RPMI7951 (cell line): ENCODE data around the gene OR51B4. TPM values are rescaled to one million over a fixed set of nuclear protein-coding genes. Genes with fewer than 3 reads are reported as not detected.
A peak's percentile ranks its signal among the peaks of the same experiment; 100 is the strongest.
"Not testable (repeated sequence)": the region's sequence is repeated elsewhere in the genome, so short reads cannot be mapped to it uniquely, and the experiment has no call there.

Experiments
- DNase-seq: peaks from one replicate; pipeline ENCODE4 v3.0.0-alpha.2; 2012; ENCODE audit warnings: low read depth
- total RNA-seq: library from RNA; depleted of rRNA; stranded (reverse); fragments of >200 nt; shearing (Covaris generic); gene quantifications from 2 replicates; pipeline ENCODE4 v1.2.3, GENCODE V29; 2014; rRNA removed

OR51B4 gene
- total RNA-seq, 1 experiment from 2014 or later = not detected

DNA sequence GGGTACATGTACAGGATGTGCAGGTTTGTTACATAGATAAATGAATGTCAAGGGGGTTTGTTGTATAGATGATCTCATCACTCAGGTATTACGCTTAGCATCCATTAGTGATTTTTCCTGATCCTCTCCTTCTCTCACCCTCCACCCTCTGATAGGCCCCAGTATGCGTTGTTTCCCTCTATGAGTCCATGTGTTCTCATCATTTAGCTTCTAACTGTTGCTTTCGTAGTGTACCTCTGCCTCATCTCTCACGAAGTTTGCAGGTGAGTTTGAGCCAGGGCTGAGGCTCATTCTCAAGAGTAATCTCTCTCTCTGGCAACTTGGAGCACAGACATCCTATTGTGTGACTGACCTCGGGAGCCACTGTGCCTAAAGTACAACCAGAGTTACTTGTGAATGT is 27.4 kb downstream of the OR51B4 start:
- no peak for DNase-seq

DNA sequence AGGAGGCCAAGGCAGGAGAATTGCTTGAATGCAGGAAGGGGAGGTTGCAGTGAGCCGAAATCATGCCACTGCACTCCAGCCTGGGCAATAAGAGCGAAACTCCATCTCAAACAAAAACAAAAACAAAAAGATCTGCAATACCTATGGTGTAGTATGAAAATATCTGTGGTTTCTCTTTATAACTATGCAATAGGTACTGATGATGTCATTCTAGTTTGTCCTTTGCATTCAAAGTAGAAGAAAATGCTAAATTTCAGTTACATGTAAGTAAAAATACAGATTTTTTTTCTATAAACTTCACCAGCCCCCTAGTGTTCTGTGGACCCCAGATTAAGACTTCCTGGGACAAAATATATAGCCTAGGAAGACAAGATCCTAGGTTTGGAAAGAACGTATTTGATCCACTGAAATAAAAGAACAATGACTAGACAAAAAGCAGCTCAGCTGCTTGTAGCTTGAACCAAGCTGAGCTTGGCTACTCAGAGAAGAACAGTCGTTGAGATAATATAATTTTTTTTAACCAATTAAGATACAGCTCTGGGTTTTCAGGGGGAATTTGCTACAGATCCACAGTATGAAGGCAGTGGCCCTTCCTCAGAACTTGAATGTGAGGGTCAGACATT is 29.2 kb downstream of the OR51B4 start:
- no peak for DNase-seq

DNA sequence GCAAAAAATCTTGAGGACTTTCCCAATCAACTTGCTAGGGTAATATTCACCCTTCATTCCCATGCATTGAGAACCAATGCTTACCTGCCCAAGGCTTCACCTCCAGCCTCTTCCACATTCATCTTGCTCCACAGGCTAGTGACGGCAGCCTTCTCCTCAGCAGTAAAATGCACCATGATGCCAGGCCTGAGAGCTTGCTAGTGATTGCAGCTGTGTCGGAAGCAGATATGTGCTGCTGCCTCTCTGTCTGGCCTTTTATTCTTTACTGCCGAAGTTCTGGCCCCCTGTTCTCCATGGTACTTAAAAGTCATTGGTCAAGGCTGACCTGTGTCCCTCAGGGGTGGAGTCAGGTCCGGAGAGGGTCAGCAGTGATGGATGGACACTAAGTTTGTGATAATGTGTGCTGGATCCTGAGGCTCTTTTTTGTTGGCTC is 32.0 kb downstream of the OR51B4 start, which contains the start of gene HBE1:
TSS of gene HBE1 (minus strand) at position 231 of the 433 bp plus-strand sequence. CDS start at position 176, 55 bp downstream.
- no peak for DNase-seq

DNA sequence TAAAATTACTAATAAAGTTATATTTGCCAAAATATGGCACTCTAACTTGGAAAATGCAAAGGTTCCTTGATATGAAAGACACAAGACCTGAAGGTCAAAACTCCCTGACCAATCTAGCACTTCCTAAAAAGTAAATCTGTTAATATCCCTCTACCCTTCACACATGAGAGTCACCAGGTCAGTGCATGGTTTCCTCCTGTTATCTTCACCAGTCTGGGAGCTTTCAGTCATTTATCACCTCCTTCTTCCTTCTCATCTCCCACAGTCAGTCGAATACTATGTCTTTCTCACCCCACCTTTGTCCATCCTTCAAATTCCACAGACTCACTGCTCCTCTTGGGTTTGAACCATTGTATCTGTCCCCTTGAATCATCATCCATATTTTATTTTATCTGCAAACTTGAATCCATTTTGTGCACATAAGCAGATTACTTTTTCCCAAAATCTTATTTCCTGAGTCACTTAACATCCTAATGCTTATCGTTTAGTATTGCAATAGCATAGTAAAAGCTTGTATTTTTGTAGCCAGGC is 34.6 kb downstream of the OR51B4 start:
- no peak for DNase-seq

DNA sequence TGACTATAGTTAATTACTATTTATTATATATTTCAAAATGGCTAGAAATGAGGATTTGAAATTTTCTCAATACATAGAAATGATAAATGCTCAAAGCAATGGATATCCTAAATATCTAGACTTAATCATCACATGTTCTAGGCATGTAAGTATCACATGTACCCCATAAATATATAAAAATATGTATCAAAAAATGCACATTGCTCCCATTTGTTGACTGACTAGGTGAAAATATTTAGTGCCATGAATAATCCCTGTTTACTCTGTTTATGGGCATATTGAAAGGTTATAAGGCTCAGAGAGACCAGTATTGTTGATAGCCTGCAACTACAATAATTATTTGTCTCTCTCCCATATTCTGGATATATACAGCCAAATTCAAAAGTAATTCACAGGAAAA is 35.1 kb downstream of the OR51B4 start:
- DNase-seq = no peak

DNA sequence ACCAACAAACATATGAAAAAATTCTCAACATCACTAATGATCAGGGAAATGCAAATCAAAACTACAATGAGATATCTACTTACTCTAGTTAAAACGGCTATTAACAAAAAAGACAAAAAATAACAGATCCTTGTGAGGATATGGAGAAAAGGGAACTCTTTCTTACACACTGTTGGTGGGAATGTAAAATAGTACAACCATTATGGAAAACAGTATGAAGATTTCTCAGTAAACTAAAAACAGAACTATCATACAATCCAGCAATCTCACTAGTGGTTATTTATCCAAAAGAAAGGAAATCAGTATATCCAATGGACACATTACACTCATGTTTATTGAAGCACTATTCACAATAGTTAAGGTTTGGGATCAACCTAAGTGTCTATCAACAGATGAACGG is 35.9 kb downstream of the OR51B4 start:
- DNase-seq = no peak

DNA sequence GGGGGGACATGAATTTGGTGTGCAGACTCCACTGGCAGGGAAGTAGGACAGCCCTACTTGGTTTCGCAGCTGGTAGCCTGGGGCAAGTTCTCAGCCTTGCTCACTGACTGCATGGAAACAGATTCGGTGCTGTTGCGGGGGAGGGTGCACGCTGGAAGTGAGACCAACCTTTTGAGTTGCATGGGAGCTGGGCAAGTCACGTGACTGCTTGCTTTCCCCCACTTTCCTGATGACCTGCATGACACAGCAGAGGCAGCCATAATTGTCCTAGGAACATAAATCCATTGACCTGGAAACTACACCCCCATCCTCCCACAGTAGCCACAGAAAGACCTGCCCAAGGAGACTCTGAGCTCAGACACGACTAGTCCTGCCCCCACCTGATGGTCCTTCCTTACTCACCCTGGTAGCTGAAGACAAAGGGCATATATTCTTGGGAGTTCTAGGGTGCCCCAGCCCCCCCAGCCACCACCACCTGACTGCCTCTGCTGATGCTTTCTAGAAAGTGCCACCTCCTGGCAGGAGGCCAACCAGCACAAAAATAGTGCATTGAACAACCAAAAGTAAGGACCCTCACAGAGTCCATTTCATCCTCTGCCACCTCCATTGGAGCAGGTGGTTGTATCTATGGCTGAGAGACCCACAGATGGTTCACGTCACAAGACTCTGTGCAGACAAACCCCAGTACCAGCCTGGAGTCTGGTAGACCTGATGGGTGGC is 43.0 kb downstream of the OR51B4 start:
- peak; percentile 67 for DNase-seq

DNA sequence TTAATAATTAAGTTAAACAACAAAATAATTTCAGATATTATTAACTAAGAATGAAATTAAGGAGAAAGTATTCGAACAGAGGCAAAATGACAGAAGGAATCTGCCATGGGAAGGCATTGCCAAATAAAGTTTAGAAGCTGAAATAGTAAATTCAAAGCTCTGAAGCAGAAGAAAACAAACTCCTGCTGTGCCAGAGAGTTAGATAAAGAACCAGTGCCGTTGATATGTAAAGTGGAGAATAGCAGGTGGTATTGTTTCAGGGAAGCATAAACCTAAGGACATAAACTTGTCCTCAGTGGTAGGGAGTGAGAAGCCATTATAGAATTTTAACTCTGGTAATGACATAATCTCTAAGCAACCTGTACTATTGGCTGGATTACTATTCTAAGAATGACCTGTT is 44.5 kb downstream of the OR51B4 start:
- no peak for DNase-seq

DNA sequence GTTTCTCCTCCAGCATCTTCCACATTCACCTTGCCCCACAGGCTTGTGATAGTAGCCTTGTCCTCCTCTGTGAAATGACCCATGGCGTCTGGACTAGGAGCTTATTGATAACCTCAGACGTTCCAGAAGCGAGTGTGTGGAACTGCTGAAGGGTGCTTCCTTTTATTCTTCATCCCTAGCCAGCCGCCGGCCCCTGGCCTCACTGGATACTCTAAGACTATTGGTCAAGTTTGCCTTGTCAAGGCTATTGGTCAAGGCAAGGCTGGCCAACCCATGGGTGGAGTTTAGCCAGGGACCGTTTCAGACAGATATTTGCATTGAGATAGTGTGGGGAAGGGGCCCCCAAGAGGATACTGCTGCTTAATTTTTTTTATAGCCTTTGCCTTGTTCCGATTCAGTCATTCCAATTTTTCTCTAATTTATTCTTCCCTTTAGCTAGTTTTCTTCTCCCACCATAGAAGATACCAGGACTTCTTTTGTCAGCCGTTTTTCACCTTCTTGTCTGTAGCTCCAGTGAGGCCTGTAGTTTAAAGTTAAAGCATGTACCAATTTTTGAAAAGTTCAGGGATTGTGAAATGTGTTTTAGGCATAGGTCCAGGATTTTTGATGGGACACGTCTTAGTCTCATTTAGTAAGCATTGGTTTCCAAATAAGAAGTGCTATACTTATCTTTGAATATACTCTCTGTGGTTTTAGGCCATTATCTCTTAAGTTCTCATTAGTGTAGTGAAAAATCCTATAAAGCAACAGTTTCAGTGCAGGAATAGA is 46.9 kb downstream of the OR51B4 start, which contains the start of gene HBG2:
TSS of gene HBG2 (minus strand) at position 136 of the 768 bp plus-strand sequence. CDS start at position 83, 53 bp downstream.
- not testable (repeated sequence) for DNase-seq

DNA sequence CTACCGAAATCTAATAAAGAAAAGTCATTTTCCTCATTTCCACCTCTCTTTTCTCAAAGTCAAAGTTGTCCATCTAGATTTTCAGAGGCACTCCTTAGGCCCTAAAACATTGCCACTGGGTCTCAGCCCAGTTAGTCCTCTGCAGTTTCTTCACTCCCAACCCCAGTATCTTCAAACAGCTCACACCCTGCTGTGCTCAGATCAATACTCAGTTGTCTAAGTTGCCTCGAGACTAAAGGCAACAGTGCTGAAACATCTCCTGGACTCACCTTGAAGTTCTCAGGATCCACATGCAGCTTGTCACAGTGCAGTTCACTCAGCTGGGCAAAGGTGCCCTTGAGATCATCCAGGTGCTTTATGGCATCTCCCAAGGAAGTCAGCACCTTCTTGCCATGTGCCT is 47.7 kb downstream of the OR51B4 start:
- DNase-seq = not testable (repeated sequence)

DNA sequence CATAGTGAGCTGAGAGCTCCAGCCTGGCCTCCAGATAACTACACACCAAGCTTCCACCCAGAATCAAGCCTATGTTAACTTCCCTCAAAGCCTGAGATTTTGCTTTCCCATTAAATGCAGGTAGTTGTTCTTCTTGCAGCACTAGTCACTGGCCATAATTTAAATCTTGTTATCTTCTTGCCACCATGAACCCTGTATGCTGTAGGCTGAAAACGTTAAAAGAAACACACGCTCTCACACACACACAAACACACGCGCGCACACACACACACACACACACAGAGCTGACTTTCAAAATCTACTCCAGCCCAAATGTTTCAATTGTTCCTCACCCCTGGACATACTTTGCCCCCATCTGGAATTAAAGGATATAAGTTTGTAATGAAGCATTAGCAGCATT is 48.3 kb downstream of the OR51B4 start:
- DNase-seq = not testable (repeated sequence)

DNA sequence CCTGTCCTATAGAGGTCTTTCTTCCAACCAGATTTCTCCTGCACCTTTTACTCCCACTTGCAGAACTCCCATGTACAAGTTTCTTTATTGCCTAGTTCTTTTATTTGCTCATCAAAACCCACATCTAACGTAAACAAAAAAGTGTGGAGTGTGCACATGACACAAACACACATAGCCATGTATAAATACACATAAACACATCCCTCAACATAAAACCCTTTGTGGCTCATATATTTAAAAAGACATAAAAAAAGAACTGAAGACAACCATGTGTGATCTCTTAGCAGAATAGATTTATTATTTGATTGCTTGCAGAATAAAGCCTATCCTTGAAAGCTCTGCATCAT is 48.9 kb downstream of the OR51B4 start:
- no peak for DNase-seq

DNA sequence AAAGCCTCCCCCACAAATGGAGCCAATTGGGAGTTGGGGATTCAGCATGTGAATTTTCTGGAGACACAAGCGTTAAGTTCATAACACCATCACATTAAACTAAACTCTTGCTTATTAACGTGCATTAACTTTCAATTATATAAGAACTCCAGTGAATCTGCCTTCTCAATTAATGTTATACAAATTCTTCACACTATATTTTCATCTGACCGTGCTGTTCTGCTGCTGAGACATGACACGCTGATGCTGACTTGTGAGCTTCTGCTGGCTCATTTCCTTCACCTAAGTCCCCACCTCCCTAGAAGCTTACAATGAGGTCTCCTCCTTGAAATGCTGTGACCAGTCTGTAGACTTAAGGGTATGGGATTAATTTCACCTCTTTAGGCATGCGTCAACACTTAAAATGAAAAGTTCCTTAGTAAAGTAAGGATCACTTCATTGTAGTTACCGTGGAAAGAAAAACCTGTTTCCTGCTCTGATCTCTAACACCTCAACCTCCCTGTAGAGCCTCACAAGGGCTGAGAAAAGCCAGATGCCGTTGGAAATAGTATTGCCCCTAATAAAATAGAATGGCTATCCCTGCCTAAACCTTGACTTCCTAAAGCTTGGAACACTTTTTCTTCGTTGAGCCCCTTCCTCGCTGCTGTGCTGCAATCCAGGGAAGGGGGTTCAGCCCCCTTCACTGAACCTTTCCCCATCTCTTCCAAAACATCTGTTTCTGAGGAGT is 49.4 kb downstream of the OR51B4 start:
- DNase-seq = no peak

DNA sequence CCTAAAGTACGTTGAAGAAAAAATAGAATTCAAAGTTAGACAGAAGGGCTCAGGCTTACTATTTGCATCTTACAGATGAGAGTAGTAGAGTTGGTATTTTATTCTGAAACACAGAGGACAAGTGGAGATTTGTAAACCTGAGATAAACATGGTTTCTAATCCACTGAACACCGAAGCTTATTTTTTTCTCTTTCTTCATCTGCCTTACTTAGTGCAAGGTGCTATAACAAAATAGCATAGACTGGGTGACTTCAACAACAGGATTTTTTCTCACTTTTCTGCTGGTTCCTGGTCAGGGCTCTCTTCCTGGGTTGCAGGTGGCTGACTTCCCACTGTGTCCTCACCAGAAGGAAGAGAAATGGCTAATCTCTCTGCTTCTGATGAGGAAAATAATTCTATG is 50.0 kb downstream of the OR51B4 start:
- no peak for DNase-seq

Other genes with a start within 250 kb of the OR51B4 start
- gene OR52E2, start 242.3 kb downstream of the OR51B4 start, total RNA-seq = not detected in 2 replicates
- not detected in 2 replicates for gene OR52E1, start 232.4 kb downstream of the OR51B4 start, total RNA-seq
- not detected in 2 replicates for gene OR52A5, start 163.6 kb downstream of the OR51B4 start, total RNA-seq
- not detected in 2 replicates for gene OR52A1, start 147.2 kb downstream of the OR51B4 start, total RNA-seq
- not detected in 2 replicates for gene OR51V1, start 101.3 kb downstream of the OR51B4 start, total RNA-seq
- not detected in 2 replicates for gene HBB, start 74.9 kb downstream of the OR51B4 start, total RNA-seq
- gene HBD, start 67.5 kb downstream of the OR51B4 start, total RNA-seq = not detected in 2 replicates
- not detected in 2 replicates for gene HBG1, start 52.1 kb downstream of the OR51B4 start, total RNA-seq
- gene HBG2, start 47.2 kb downstream of the OR51B4 start, total RNA-seq = 1.3 TPM in 1 of 2 replicates, not detected in the other
- gene HBE1, start 32.0 kb downstream of the OR51B4 start, total RNA-seq = 4.6 and 6.4 TPM in 2 replicates
- gene OR51B2, start 22.4 kb upstream of the OR51B4 start, total RNA-seq = 0.36 TPM in 1 of 2 replicates, not detected in the other
- 1.8 and 2.0 TPM in 2 replicates for gene OR51B5, start 41.6 kb upstream of the OR51B4 start, total RNA-seq
- gene OR51B6, start 49.6 kb upstream of the OR51B4 start, total RNA-seq = not detected in 2 replicates
- not detected in 2 replicates for gene OR51M1, start 81.9 kb upstream of the OR51B4 start, total RNA-seq
- not detected in 2 replicates for gene OR51Q1, start 120.2 kb upstream of the OR51B4 start, total RNA-seq
- 0.20 TPM in 1 of 2 replicates, not detected in the other for gene OR51I1, start 139.6 kb upstream of the OR51B4 start, total RNA-seq
- gene OR51I2, start 147.4 kb upstream of the OR51B4 start, total RNA-seq = not detected in 2 replicates
- not detected in 2 replicates for gene OR52D1, start 186.7 kb upstream of the OR51B4 start, total RNA-seq
- not detected in 2 replicates for gene UBQLN3, start 208.0 kb upstream of the OR51B4 start, total RNA-seq
- gene UBQLNL, start 214.8 kb upstream of the OR51B4 start, total RNA-seq = not detected in 2 replicates
- not detected in 2 replicates for gene OR52H1, start 246.6 kb upstream of the OR51B4 start, total RNA-seq